Stimulated activated memory B cell treated with anti-CD40 and anti-IgM and Interleukin-4, amounts not matched to agents 10 μg/mL and 1 μg/mL and 100 μg/mL, for 72 hours (primary cell): ENCODE results near the gene RGSL1.

Experiments
- ATAC-seq: fragments of 150-1000 bp; cut with Tn5 transposase; 2 replicates; pipeline ENCODE4 v1.10.0; 2021
- H3K27ac Mint-ChIP-seq: one replicate; pipeline ENCODE4 v1.8.0; 2022; ENCODE audit warnings: mild to moderate bottlenecking, mixed read lengths
- H3K27me3 Mint-ChIP-seq: one replicate; pipeline ENCODE4 v1.8.0; 2022; ENCODE audit warnings: mixed read lengths
- H3K36me3 Mint-ChIP-seq: one replicate; pipeline ENCODE4 v1.8.0; 2022; ENCODE audit warnings: mixed read lengths
- H3K4me1 Mint-ChIP-seq: one replicate; pipeline ENCODE4 v1.8.0; 2022; ENCODE audit warnings: mixed read lengths
- H3K4me3 Mint-ChIP-seq: one replicate; pipeline ENCODE4 v1.8.0; 2022; ENCODE audit warnings: mild to moderate bottlenecking, moderate library complexity, mixed read lengths
- H3K9me3 Mint-ChIP-seq: one replicate; pipeline ENCODE4 v1.8.0; 2022; ENCODE audit warnings: mixed read lengths

The RGSL1 gene

DNA sequence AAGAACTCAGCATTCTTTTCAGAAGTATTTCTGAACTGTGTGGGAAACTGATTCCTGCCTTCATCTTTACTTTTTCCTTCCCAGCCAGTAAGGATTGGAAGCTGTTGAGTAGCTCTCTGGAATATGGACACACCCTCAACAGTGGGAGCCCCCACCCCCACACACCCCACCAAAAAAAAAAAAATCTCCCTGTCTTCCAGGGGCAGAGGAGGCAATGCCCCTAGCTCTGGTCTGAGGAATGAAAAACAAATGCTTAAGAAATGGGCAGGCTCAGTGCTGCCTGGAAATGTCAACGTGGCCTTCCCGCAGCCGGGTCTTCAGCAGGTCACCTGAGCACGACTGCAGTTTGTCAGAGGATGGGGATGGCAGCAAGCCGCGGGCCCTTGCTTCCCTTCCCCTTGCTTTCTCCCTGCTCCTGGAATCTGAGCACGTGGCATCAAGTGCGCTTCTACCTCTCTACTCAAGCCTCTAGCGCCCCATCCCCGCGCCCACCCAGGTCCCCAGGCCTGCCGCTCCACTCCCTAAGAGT lies 153.8 kb downstream of the RGSL1 start:
- no peaks in the 10 kb centered on the region for H3K27me3 Mint-ChIP-seq

GRCh38 chr1:182604175-182605164 lies 154.5 kb downstream of the RGSL1 start, which contains the start of gene RGS16:
Gene RGS16, minus strand, starts transcription at chr1:182604389. Its CDS starts 130 bp downstream, at chr1:182604259.
- Mint-ChIP-seq H3K4me1 (peaks cover 11% of the 10 kb centered on the region), H3K9me3 (no peaks in the 10 kb centered on the region)

More for the DNA sequence above, 153.8 kb downstream of the RGSL1 start:
- Mint-ChIP-seq H3K4me1 (peaks cover 7% of the 10 kb centered on the region), H3K4me3 (no peak overlapping the region), H3K9me3 (no peaks in the 10 kb centered on the region), H3K27ac (no peak overlapping the region), H3K36me3 (peaks cover 14% of the 10 kb centered on the region)
- peak; percentile 5 for ATAC-seq

GRCh38 chr1:182607566-182607965 lies 157.6 kb downstream of the RGSL1 start:
- no peak for ATAC-seq
- H3K27me3 Mint-ChIP-seq, result peaks cover 9% of the 10 kb centered on the region
- H3K36me3 Mint-ChIP-seq, result peaks cover 5% of the 10 kb centered on the region
- no peak overlapping the region for H3K4me3 Mint-ChIP-seq
- H3K4me1 Mint-ChIP-seq, result peaks cover 11% of the 10 kb centered on the region
- H3K9me3 Mint-ChIP-seq, result no peaks in the 10 kb centered on the region
- H3K27ac Mint-ChIP-seq, result no peak overlapping the region

More at GRCh38 chr1:182604175-182605164, 154.5 kb downstream of the RGSL1 start, which contains the start of gene RGS16:
- peaks cover 14% of the 10 kb centered on the region for H3K36me3 Mint-ChIP-seq
- no peak within 1 kb of the TSS for H3K27ac Mint-ChIP-seq
- peak; percentile 99 for ATAC-seq
- H3K4me3 Mint-ChIP-seq, result no peak within 1 kb of the TSS
- H3K27me3 Mint-ChIP-seq, result no peaks in the 10 kb centered on the region

- H3K27ac Mint-ChIP-seq, result no peak overlapping the region
- peaks cover under 1% of the 10 kb centered on the region for H3K36me3 Mint-ChIP-seq
- peaks cover 9% of the 10 kb centered on the region for H3K27me3 Mint-ChIP-seq
- no peaks in the 10 kb centered on the region for H3K9me3 Mint-ChIP-seq
- no peak for ATAC-seq
- peaks cover 11% of the 10 kb centered on the region for H3K4me1 Mint-ChIP-seq
- H3K4me3 Mint-ChIP-seq, result no peak overlapping the region
Observed at GRCh38 chr1:182608236-182608635, 158.3 kb downstream of the RGSL1 start.

- Mint-ChIP-seq H3K4me3 (no peak overlapping the region), H3K27me3 (peaks cover 9% of the 10 kb centered on the region), H3K4me1 (peaks cover 11% of the 10 kb centered on the region), H3K9me3 (no peaks in the 10 kb centered on the region), H3K36me3 (no peaks in the 10 kb centered on the region), H3K27ac (no peak overlapping the region)
- no peak for ATAC-seq
Observed at GRCh38 chr1:182608845-182609610, 159.1 kb downstream of the RGSL1 start.
